ENCODE results near the gene GAL3ST1.

- no peak for TF ChIP-seq SP1 (IDR thresholded peaks at IDR 0.05; ENCODE audit: low read depth)
- no peak for TF ChIP-seq JUND (IDR thresholded peaks at IDR 0.05)
- TF ChIP-seq ZBTB33 (IDR thresholded peaks at IDR 0.05; ENCODE audit: extremely low read depth, insufficient replicate concordance, low read length): no peak
- TF ChIP-seq POLR2A (IDR thresholded peaks at IDR 0.05; ENCODE audit: borderline replicate concordance, extremely low read depth, insufficient read depth, insufficient read length): no peak
- no peak for TF ChIP-seq CTCF (IDR thresholded peaks at IDR 0.05 in 2 of 3, conservative IDR thresholded peaks at IDR 0.05 in 1 of 3; ENCODE audit: borderline replicate concordance in 1 of 3, insufficient read depth in 1 of 3, low read depth in 2 of 3, low read length in 2 of 3)
Observed at GRCh38 chr22:30572840-30573593, 1.4 kb downstream of the GAL3ST1 start.
